Islet precursor cell (in vitro differentiated cells): ENCODE measurements around the gene MRPL18.
"Not testable (repeated sequence)": the region's sequence is repeated elsewhere in the genome, so short reads cannot be mapped to it uniquely, and the experiment has no call there.

Source experiments
- DNase-seq: peaks from one replicate; pipeline ENCODE4 v3.0.0-alpha.2; 2018

MRPL18 gene

GRCh38 chr6:159790149-159790955 lies at the start of gene MRPL18:
MRPL18 (plus strand) TSS chr6:159790467; CDS start chr6:159790588, 121 bp downstream.
- peak; percentile 98 for DNase-seq

GRCh38 chr6:159742165-159742564 lies 48.1 kb upstream of the MRPL18 start:
- no peak for DNase-seq

GRCh38 chr6:159745081-159745480 lies 45.2 kb upstream of the MRPL18 start:
- no peak for DNase-seq

- DNase-seq, result no peak
These were observed 43.5 kb upstream of the MRPL18 start for GRCh38 chr6:159746759-159747158.

DNA sequence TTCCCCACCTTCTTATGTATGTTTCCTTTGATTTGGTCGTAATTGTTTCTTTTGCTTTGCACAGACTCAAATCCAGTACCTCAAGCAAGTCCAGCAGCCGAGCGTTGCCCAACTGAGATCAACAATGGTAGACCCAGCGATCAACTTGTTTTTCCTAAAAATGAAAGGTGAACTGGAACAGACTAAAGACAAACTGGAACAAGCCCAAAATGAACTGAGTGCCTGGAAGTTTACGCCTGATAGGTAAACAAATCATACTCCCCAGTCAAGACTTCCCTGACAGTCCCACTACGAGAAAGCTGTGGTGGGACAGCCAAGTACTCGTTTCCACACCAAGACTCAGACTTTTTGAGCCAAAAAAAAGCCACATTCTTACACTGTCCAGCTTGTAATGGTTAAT lies 42.1 kb upstream of the MRPL18 start:
- not testable (repeated sequence) for DNase-seq

DNA sequence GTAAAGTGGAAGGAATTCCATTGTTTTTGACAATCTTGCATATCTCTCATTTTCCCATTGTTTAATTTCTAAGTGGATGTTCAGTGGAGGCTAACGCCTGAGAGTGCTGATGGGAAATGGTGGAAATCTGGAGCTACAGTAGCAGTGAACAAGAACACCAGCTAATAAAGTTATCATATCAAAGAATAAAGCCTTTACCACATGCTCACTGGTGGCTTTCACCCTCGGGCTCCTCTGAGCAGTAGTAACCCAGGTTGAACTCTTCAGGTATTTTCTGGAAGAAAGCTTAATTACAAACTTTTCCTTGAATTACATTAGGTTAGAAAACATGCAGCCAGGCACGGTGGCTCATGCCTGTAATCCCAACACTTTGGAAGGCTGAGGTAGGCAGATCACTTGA lies 38.8 kb upstream of the MRPL18 start:
- no peak for DNase-seq

DNA sequence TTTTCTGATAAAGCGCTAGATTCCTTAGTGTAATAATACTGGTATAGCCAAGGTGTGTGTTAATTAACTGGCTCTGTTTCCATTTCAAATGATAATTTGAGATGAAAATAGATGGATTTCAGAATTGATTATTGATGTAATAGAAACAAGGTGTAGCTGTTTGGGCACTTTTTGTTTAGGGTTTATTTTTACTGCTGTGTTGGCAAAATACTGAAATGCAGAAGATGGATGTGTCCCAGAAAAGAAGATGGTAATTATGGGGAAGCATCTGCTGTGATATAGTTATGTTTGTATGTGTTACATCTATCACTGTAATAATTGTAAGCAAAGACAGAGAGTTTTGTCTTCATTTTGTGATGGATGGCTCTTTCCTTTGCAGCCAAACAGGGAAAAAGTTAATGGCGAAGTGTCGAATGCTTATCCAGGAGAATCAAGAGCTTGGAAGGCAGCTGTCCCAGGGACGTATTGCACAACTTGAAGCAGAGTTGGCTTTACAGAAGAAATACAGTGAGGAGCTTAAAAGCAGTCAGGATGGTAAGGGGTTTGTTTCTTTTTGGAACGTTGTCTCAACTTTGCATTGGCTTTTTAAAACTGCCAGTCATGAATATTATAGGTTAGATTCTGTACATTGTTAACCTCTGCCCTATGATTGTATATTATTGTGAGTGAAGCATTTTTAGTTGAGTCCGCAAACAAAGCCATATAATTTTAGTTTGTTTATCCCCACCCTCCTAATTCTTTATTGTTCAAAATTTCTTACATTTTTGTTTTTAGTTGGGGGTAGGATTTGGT lies 37.0 kb upstream of the MRPL18 start:
- DNase-seq, result no peak

DNA sequence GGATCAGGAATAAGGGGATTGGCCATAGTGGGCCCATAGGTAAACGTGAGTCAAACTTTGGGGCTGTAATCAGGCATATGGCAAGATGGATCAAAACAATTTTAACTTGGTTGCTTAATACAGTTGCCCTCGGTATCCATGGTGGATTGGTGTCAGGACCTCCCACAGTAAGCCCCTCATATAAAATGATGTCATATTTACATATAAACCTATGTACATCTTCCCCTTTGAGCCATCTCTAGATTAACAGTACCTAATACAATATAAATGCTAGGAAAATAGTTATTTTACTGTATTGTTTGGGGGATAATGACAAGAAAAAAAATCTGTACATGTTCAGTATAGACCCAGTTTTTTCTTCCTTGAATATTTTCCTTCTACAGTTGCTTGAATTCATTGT lies 35.9 kb upstream of the MRPL18 start:
- DNase-seq, result no peak

DNA sequence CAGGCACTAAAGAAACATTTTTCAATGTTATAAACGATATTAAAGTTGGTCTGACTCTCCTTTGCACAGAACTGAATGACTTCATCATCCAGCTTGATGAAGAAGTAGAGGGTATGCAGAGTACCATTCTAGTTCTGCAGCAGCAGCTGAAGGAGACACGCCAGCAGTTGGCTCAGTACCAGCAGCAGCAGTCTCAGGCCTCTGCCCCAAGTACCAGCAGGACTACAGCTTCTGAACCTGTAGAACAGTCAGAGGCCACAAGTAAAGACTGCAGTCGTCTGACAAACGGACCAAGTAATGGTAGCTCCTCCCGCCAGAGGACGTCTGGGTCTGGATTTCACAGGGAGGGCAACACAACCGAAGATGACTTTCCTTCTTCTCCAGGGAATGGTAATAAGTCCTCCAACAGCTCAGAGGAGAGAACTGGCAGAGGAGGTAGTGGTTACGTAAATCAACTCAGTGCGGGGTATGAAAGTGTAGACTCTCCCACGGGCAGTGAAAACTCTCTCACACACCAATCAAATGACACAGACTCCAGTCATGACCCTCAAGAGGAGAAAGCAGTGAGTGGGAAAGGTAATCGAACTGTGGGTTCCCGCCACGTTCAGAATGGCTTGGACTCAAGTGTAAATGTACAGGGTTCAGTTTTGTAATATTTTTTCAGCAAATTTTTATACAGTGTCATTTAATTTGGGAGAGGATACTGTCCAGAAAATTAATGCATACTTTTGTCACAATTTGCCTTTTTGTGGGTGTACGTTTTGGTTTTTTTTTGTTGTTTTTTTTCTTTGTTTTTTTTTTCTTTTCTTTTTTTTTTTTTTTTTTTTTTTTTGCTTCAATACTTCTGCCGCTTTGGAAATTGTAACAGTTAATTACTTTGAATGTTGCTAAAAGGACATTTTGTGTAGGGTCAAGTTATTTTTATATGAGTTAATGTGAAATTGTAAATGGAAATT lies 35.0 kb upstream of the MRPL18 start:
- no peak for DNase-seq

DNA sequence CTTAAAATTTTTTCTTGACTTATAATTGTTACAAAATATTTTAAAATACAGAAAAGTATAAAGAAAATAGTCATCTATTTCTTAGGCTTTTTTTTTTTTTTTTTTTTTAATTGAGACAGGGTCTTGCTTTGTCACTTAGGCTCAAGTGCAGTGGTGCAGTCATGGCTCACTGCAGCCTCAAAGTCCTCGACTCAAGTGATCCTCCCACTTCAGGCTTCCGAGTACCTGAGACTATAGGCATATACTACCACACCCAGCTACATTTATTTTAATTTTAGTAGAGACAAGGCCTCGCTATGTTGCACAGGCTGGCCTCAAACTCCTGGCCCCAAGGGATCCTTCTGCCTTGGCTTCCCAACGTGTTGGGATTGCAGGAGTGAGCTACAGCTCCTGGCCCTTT lies 33.8 kb upstream of the MRPL18 start:
- no peak for DNase-seq

GRCh38 chr6:159758031-159759001 lies 32.0 kb upstream of the MRPL18 start:
- DNase-seq, result peak; percentile 80

DNA sequence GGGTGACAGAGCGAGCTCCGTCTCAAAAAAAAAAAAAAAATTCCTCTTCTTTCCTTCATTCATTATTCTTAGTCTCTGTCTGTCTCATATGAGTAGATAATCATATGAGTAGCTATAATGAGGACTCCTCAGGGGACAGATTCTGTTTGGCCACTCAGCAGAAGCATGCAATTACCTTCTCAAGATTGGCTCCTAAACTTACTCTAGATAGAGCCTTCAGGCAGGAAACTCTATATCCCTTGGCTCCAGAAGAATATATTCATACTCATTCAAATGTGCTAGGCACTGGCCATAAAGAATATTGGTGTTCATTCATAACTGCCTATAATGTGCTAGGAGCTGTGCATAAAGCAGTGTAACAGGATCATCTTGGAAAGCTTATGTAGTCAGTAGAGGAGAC lies 30.6 kb upstream of the MRPL18 start:
- no peak for DNase-seq

DNA sequence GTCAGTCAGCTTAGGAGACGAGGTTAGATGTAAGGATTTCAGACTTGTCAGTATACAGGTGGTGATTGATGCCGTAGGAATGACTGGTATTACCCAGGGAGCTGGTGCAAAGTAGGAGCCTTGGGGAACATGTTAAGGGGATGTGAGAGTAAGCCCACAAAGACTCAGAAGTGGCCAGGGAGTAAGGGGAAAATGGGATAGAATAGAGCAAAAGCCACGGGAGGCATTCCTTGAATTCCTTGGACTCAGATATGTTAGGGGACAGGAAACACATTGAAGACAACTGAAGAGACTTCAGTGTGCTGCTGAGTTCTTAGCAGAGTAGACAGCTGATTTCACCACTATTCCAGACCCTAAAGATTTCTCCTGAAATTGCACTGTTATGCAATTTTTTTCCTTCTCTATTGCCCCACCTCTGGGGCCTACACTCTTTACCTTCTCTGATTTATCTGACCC lies 29.6 kb upstream of the MRPL18 start:
- peak; percentile 94 for DNase-seq

GRCh38 chr6:159761129-159761872 lies 29.0 kb upstream of the MRPL18 start:
- peak; percentile 73 for DNase-seq

- peak; percentile 98 for DNase-seq
These were observed 28.2 kb upstream of the MRPL18 start, which contains the start of gene ACAT2 for GRCh38 chr6:159761873-159762680. ACAT2 (plus strand) TSS chr6:159762045; CDS start chr6:159762088, 43 bp downstream.

DNA sequence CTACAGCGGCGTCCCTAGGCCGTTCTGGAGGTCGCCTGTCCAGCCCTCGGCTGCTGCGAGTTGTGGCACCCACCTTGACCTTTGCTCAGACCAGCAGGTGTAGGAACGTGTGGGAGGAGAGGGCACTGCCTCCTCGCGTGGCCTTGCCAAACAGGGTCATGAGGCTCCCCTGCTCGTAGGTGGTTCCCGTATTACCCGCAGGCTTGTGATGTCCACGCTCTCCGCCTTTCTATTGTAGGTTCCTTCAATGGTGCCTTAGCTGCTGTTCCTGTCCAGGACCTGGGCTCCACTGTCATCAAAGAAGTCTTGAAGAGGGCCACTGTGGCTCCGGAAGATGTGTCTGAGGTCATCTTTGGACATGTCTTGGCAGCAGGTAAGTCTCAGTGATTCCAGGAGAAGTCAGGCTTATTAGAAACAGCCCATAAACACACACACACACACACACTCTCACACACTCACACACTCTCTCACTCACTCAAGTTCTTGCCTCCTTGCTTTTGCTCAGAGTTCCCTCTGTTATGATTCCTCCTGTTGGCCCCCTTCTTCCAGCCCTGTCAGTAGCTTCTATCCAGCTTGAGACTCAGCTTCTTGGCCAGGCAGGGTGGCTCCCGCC lies 27.5 kb upstream of the MRPL18 start:
- peak; percentile 56 for DNase-seq

DNA sequence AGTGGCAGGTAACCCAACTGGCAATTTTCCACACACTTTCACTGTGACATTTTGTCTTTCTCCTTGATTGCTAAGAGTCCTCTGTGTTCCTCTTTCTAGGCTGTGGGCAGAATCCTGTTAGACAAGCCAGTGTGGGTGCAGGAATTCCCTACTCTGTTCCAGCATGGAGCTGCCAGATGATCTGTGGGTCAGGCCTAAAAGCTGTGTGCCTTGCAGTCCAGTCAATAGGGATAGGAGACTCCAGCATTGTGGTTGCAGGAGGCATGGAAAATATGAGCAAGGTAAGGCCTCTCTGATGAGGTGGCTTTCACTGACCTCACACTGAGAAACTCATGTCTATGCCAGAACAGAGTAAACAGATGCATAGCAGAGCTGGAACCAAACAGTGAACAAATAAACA lies 23.4 kb upstream of the MRPL18 start:
- no peak for DNase-seq

DNA sequence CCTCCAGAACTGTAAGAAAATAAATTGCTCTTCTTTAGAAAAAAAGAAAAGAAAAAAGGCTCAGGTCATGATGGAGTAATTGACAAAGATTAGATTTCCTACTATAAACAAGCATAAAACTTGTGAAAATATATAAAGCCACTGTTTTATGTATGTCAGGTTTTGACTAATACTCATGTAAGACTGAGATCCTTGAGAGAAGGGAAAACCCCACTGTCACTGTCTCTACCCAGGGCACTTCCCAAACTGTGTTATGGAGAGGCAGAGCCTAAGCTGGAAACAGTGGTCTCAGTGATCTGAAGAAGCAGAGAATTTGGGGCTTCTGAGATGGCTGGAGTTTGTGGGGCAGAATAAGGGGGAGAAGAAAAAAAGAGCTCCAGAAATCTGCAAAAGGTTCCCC lies 20.8 kb upstream of the MRPL18 start:
- DNase-seq, result no peak

DNA sequence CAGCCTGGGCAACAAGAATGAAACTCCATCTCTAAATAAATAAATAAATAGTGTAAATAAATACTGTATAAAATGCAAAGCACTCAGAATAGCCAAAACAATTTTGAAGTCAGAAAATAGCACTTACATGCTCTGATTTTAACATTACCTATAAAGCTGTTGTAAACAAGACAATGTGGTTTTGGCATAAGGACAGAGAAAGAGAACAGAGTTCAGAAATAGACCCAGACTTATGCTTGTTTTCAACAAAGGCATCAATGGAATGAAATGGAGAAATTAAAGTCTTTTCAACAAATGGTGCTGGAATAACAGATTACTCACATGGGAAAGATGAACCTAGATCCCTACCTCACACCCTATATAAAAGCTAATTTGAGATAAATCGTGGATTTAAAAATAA lies 18.1 kb upstream of the MRPL18 start:
- DNase-seq, result no peak
